OCI-LY1 (cell line): ENCODE results near the gene COX6B2.
"Not testable (repeated sequence)": the region's sequence is repeated elsewhere in the genome, so short reads cannot be mapped to it uniquely, and the experiment has no call there.

Experiments
- H2AFZ ChIP-seq: fragments of 200-600 bp; sonication (generic), shearing (Covaris generic); 2 replicates; pipeline ENCODE4 v1.6.0; 2014; ENCODE audit warnings: antibody characterized with exemption, mild to moderate bottlenecking, low read length
- H3F3A ChIP-seq: fragments of 200-600 bp; sonication (generic), shearing (Covaris generic); 2 replicates; pipeline ENCODE4 v1.6.0; 2014; ENCODE audit warnings: mild to moderate bottlenecking, antibody characterized with exemption, low read length, moderate library complexity; ENCODE audit not compliant: insufficient read depth
- H3K27ac ChIP-seq: fragments of 200-600 bp; sonication (generic); 2 replicates; pipeline ENCODE4 v1.5.1; 2014; ENCODE audit warnings: low read length, mixed run types, mild to moderate bottlenecking, low read depth; ENCODE audit not compliant: poor library complexity, severe bottlenecking
- H3K27me3 ChIP-seq: fragments of 200-600 bp; sonication (generic); 2 replicates; pipeline ENCODE4 v1.6.0; 2014; ENCODE audit warnings: antibody characterized with exemption, mild to moderate bottlenecking, low read length, moderate library complexity; ENCODE audit not compliant: insufficient read depth
- H3K36me3 ChIP-seq: fragments of 200-600 bp; sonication (generic); 2 replicates; pipeline ENCODE4 v1.6.1; 2014; ENCODE audit warnings: mild to moderate bottlenecking, antibody characterized with exemption, low read length, moderate library complexity, mixed read lengths; ENCODE audit not compliant: insufficient read depth
- H3K4me1 ChIP-seq: fragments of 200-600 bp; sonication (generic); 2 replicates; pipeline ENCODE4 v1.5.1; 2014; ENCODE audit warnings: mild to moderate bottlenecking, low read length, moderate library complexity; ENCODE audit not compliant: insufficient read depth, severe bottlenecking
- H3K4me2 ChIP-seq: fragments of 200-600 bp; sonication (generic), shearing (Covaris generic); 2 replicates; pipeline ENCODE4 v1.6.1; 2014; ENCODE audit warnings: low read length
- H3K4me3 ChIP-seq: fragments of 200-600 bp; sonication (generic); 2 replicates; pipeline ENCODE4 v1.5.1; 2014; ENCODE audit warnings: low read length, low read depth, mild to moderate bottlenecking, mixed read lengths; ENCODE audit not compliant: poor library complexity, severe bottlenecking
- H3K79me2 ChIP-seq: fragments of 200-600 bp; shearing (Covaris generic); 2 replicates; pipeline ENCODE4 v1.6.1; 2016; ENCODE audit warnings: mixed run types, low read length, mixed read lengths; ENCODE audit not compliant: insufficient read depth
- H3K9ac ChIP-seq: fragments of 200-600 bp; sonication (generic), shearing (Covaris generic); 2 replicates; pipeline ENCODE4 v1.6.1; 2014; ENCODE audit warnings: mild to moderate bottlenecking, low read length, mixed read lengths
- H3K9me2 ChIP-seq: fragments of 200-600 bp; sonication (generic), shearing (Covaris generic); 2 replicates; pipeline ENCODE4 v1.6.1; 2014; ENCODE audit warnings: low read depth, mild to moderate bottlenecking, low read length, mixed read lengths
- H3K9me3 ChIP-seq: fragments of 200-600 bp; shearing (Covaris generic); 2 replicates; pipeline ENCODE4 v1.6.1; 2014; ENCODE audit warnings: low read length, mixed read lengths
- H4K20me1 ChIP-seq: fragments of 200-600 bp; sonication (generic), shearing (Covaris generic); 2 replicates; pipeline ENCODE4 v1.6.0; 2016; ENCODE audit warnings: mild to moderate bottlenecking, low read length; ENCODE audit not compliant: insufficient read depth
- CTCF ChIP-seq: fragments of 200-600 bp; sonication (generic), shearing (Covaris generic); IDR thresholded peaks from 2 replicates; pipeline ENCODE4 v1.5.1; 2017; ENCODE audit warnings: mild to moderate bottlenecking, antibody characterized with exemption, low read length, moderate library complexity, mixed read lengths
- EZH2 ChIP-seq: fragments of 200-600 bp; sonication (generic), shearing (Covaris generic); IDR thresholded peaks from 2 replicates; pipeline ENCODE4 v1.8.0; 2017; ENCODE audit warnings: borderline replicate concordance, mixed run types, mild to moderate bottlenecking, antibody characterized with exemption, low read length, moderate library complexity, mixed read lengths

The COX6B2 gene

GRCh38 chr19:55354698-55355212, at the start of gene COX6B2:
Gene COX6B2 (minus strand): TSS chr19:55354719. CDS start chr19:55354521, 198 bp downstream.
- no peaks in the 10 kb centered on the region for H4K20me1 ChIP-seq
- no peaks in the 10 kb centered on the region for H3F3A ChIP-seq
- H3K4me2 ChIP-seq, result peak within 1 kb of the TSS; percentile 67
- H3K27ac ChIP-seq, result no peak within 1 kb of the TSS
- no peak within 1 kb of the TSS for H2AFZ ChIP-seq
- H3K4me1 ChIP-seq, result peaks cover 7% of the 10 kb centered on the region
- peak within 1 kb of the TSS; percentile 55 for H3K4me3 ChIP-seq
- TF ChIP-seq EZH2 (no peak), CTCF (no peak)
- H3K36me3 ChIP-seq, result no peaks in the 10 kb centered on the region
- H3K9ac ChIP-seq, result 0 out of 2 replicates have a peak within 1 kb of the TSS, but pooled peaks have one; percentile 3
- no peaks in the 10 kb centered on the region for H3K9me2 ChIP-seq
- H3K9me3 ChIP-seq, result no peaks in the 10 kb centered on the region
- H3K79me2 ChIP-seq, result no peaks in the 10 kb centered on the region
- H3K27me3 ChIP-seq, result peaks cover 7% of the 10 kb centered on the region

GRCh38 chr19:55402509-55402908, 48.0 kb upstream of the COX6B2 start:
- Histone ChIP-seq H3K79me2 (peaks cover 19% of the 10 kb centered on the region), H3K4me3 (no peak overlapping the region), H3F3A (no peaks in the 10 kb centered on the region), H3K4me2 (no peak overlapping the region), H4K20me1 (no peaks in the 10 kb centered on the region), H3K27me3 (no peaks in the 10 kb centered on the region), H3K4me1 (peaks cover 30% of the 10 kb centered on the region), H3K27ac (no peak overlapping the region), H2AFZ (no peak overlapping the region), H3K9ac (no peak overlapping the region), H3K9me3 (no peaks in the 10 kb centered on the region), H3K36me3 (peaks cover 65% of the 10 kb centered on the region), H3K9me2 (no peaks in the 10 kb centered on the region)
- TF ChIP-seq EZH2, result no peak
- no peak for TF ChIP-seq CTCF

- H4K20me1 ChIP-seq, H3F3A ChIP-seq, H3K79me2 ChIP-seq, H3K27me3 ChIP-seq, H3K4me2 ChIP-seq, H3K9me2 ChIP-seq, H3K9ac ChIP-seq, H3K9me3 ChIP-seq, H2AFZ ChIP-seq, H3K4me3 ChIP-seq, H3K27ac ChIP-seq: not testable (repeated sequence)
- Histone ChIP-seq H3K4me1 (peaks cover 26% of the 10 kb centered on the region), H3K36me3 (peaks cover 55% of the 10 kb centered on the region)
Observed at GRCh38 chr19:55401390-55401789, 46.9 kb upstream of the COX6B2 start.
